GM06990 (cell line): ENCODE results near the gene ADRA2A.

ENCODE experiments used
- DNase-seq: peaks from one replicate; pipeline ENCODE4 v3.0.0-alpha.2; 2011; ENCODE audit not compliant: insufficient read length; ENCODE audit errors: extremely low read depth
- H3K27me3 ChIP-seq: replicated peaks from 2 replicates; pipeline ENCODE4 v1.6.0; 2011; ENCODE audit warnings: low read length; ENCODE audit not compliant: control insufficient read depth, insufficient read depth
- H3K36me3 ChIP-seq: 2 replicates; pipeline ENCODE4 v1.5.1; 2011; ENCODE audit warnings: low read length; ENCODE audit not compliant: control insufficient read depth, insufficient read depth
- H3K4me3 ChIP-seq: replicated peaks from 2 replicates; pipeline ENCODE4 v1.5.1; 2011; ENCODE audit warnings: low read depth, mild to moderate bottlenecking, control low read depth, low read length
- CTCF ChIP-seq: IDR thresholded peaks from 2 replicates; pipeline ENCODE4 v1.5.1; 2011; ENCODE audit warnings: low read length, control low read depth, mild to moderate bottlenecking, inconsistent platforms; ENCODE audit not compliant: insufficient read depth, poor library complexity, severe bottlenecking

ADRA2A gene

GRCh38 chr10:111107846-111108245 lies 31.0 kb downstream of the ADRA2A start:
- no peak for TF ChIP-seq CTCF
- Histone ChIP-seq H3K27me3 (no peaks in the 10 kb centered on the region; the same call in 1 of the 2 replicates), H3K4me3 (no peak overlapping the region), H3K36me3 (no peaks in the 10 kb centered on the region)
- DNase-seq, result no peak

GRCh38 chr10:111108441-111108840 lies 31.6 kb downstream of the ADRA2A start:
- no peaks in the 10 kb centered on the region for H3K27me3 ChIP-seq
- DNase-seq, result no peak
- no peaks in the 10 kb centered on the region for H3K36me3 ChIP-seq
- no peak for TF ChIP-seq CTCF
- H3K4me3 ChIP-seq, result no peak overlapping the region

GRCh38 chr10:111109501-111110242 lies 32.8 kb downstream of the ADRA2A start:
- no peak for DNase-seq
- no peak for TF ChIP-seq CTCF
- no peaks in the 10 kb centered on the region for H3K36me3 ChIP-seq

GRCh38 chr10:111110771-111111170 lies 33.9 kb downstream of the ADRA2A start:
- Histone ChIP-seq H3K4me3 (no peak overlapping the region), H3K36me3 (no peaks in the 10 kb centered on the region), H3K27me3 (no peaks in the 10 kb centered on the region)
- no peak for TF ChIP-seq CTCF
- DNase-seq, result no peak

More at GRCh38 chr10:111109501-111110242, 32.8 kb downstream of the ADRA2A start:
- H3K27me3 ChIP-seq, result no peaks in the 10 kb centered on the region
- H3K4me3 ChIP-seq, result no peak overlapping the region

- no peak for DNase-seq
- no peaks in the 10 kb centered on the region for H3K27me3 ChIP-seq
- H3K36me3 ChIP-seq, result no peaks in the 10 kb centered on the region
- H3K4me3 ChIP-seq, result no peak overlapping the region
- no peak for TF ChIP-seq CTCF
Observed at GRCh38 chr10:111112333-111112732, 35.5 kb downstream of the ADRA2A start.
